ENCODE results near the gene PPFIA1.

GRCh38 chr11:70281156-70281609 lies 10.7 kb downstream of the PPFIA1 start:
- TF ChIP-seq CTCF (IDR thresholded peaks at IDR 0.05), result no peak
- no peak for TF ChIP-seq POLR2A (IDR thresholded peaks at IDR 0.05)
